Pancreas (tissue), 10 donors: ENCODE results near the gene KRT86. TPM values are rescaled to one million over a fixed set of nuclear protein-coding genes. Genes with fewer than 3 reads are reported as not detected.

ENCODE experiments used
- ATAC-seq, 4 donors: fragments of 200-7000 bp; cut with Tn5 transposase; one replicate each; pipeline versions ENCODE4 v1.8.0 to v1.9.1; 2020; ENCODE audit warnings: mild to moderate bottlenecking in 4 of 4, moderate library complexity in 4 of 4
- DNase-seq, 6 donors: peaks; one replicate each; pipeline ENCODE4 v3.0.0-alpha.2; 2020
- FAIRE-seq: peaks from 2 replicates; lab custom pipeline; 2012; peaks lifted over from hg19 to GRCh38; lab: Jason Lieb, UNC
- H3K27ac ChIP-seq, 4 donors: fragments of 200-600 bp; sonication (generic); 1 replicate in 3 of 4; 2 replicates in 1 of 4; pipeline versions ENCODE4 v1.5.0 to v1.8.0; 2020
- H3K27me3 ChIP-seq, 4 donors: fragments of 200-600 bp; one replicate each; pipeline ENCODE4 v1.8.0; 2021
- H3K36me3 ChIP-seq, 3 donors: fragments of 200-600 bp; sonication (generic) in 1 of 3; one replicate each; pipeline versions ENCODE4 v1.5.0 to v1.8.0; 2020 to 2021
- H3K4me1 ChIP-seq, 3 donors: fragments of 200-600 bp; one replicate each; pipeline ENCODE4 v1.8.0; 2021
- H3K4me3 ChIP-seq, 4 donors: fragments of 200-600 bp; sonication (generic) in 2 of 4; one replicate each; pipeline versions ENCODE4 v1.5.0 to v1.8.0; 2020 to 2021
- H3K9me3 ChIP-seq, 4 donors: fragments of 200-600 bp; one replicate each; pipeline ENCODE4 v1.8.0; 2021
- WGBS, 2 donors: extraction: QIAGEN DNeasy Blood & Tissue Kit; methylation state at CpG; one replicate each; pipeline ENCODE4 v1.1.7; 2013; 5-methylcytosine and 5-hydroxymethylcytosine counted together
- intact Hi-C, 3 donors: fragments of 100-400 bp; cut with DNase I; formaldehyde crosslinking; loops; one replicate each; pipeline versions ENCODE4 v1.11.1 to v1.14.2; 2022
- polyA plus RNA-seq, 2 donors: library from polyadenylated mRNA; stranded (reverse); fragments of 200-250 nt; gene quantifications; one replicate each; pipeline ENCODE4 v1.2.3, GENCODE V29; 2013
- total RNA-seq, 6 donors: library from RNA; stranded (reverse); fragmentation: NEBNext Ultra II Directional in 4 of 6; extraction: Animal tissue kit (Norgen Biotek cat#: 25700) in 4 of 6; gene quantifications; one replicate each; pipeline versions ENCODE4 v1.2.1 to v1.2.4, GENCODE V29; 2021 to 2023
- TF ChIP-seq, protein P1 (sequence below), 4 donors: fragments of 200-600 bp; sonication (generic) in 3 of 4; IDR thresholded peaks; one replicate each; pipeline versions ENCODE4 v1.5.0 to v1.8.0; 2021; ENCODE audit warnings: antibody characterized with exemption in 4 of 4
- donor health status: healthy with polysubstance abuse.
- donor health status: DM: no; HTN: no; CAD: no; lungs with moderate emphysema.
- donor health status: DM: no; HTN: no; CAD: no.
- donor health status: control.
- donor health status: control.
- donor health status: Bipolar disorder and iron deficiency.
- donor health status: DM: yes; HTN: yes; CAD: no.
- donor health status: DM: no; HTN: no; CAD: no.
- donor health status: DM: no; HTN: no; CAD: no.
- donor health status: DM: yes; HTN: yes; CAD: no.

The KRT86 gene
- total and polyA plus RNA-seq, 8 donors: 0.60 to 3.3 (median 1.8) TPM

DNA sequence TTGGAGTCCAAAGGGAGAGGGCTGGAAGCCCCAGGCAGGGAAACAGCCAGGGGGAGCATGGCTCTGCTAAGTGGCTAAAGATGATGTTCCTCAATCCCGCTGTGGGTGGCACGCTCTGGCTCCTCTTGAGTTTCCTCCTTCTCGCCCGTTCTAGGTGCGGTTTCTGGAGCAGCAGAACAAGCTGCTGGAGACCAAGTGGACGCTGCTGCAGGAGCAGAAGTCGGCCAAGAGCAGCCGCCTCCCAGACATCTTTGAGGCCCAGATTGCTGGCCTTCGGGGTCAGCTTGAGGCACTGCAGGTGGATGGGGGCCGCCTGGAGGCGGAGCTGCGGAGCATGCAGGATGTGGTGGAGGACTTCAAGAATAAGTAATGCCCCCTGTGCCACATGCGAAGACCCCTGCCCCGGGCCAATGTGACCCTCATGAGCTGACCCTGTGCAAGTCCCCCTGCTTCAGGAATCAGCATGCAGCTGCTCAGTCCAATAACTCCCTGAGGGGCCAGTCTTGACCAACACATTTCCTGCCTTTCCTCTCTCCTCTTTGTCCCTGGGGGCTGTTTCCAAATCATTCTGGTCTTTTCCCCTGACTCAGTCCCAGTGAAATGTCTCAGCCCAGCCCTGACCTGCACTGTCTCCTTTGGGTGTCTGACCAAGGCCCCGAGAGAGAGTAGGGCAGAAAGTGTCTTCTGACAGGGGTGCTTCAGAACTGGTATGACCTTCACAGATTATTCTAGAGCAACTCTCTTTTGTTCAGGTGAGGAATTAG is 39.3 kb upstream of the KRT86 start:
- H3K9me3 ChIP-seq: no peaks in the 10 kb centered on the region
- 93 to 96% methylated on average over 15 of the region's 15 CpGs for WGBS, 2 donors
- DNase-seq (peak in 2 of 6 donors; percentile 37 to 56), FAIRE-seq (no peak), ATAC-seq (no peak)
- H3K36me3 ChIP-seq: no peaks in the 10 kb centered on the region
- H3K27me3 ChIP-seq: no peaks in the 10 kb centered on the region
- H3K4me1 ChIP-seq: peaks cover 16 to 40% (median 35%) of the 10 kb centered on the region in 3 donors
- peak overlapping the region in 1 of 4 donors; percentile 39 for H3K4me3 ChIP-seq
- intact Hi-C loops: no loop called here
- H3K27ac ChIP-seq: peak overlapping the region in 2 of 4 donors; percentile 69 to 78
- TF ChIP-seq, protein P1, sequence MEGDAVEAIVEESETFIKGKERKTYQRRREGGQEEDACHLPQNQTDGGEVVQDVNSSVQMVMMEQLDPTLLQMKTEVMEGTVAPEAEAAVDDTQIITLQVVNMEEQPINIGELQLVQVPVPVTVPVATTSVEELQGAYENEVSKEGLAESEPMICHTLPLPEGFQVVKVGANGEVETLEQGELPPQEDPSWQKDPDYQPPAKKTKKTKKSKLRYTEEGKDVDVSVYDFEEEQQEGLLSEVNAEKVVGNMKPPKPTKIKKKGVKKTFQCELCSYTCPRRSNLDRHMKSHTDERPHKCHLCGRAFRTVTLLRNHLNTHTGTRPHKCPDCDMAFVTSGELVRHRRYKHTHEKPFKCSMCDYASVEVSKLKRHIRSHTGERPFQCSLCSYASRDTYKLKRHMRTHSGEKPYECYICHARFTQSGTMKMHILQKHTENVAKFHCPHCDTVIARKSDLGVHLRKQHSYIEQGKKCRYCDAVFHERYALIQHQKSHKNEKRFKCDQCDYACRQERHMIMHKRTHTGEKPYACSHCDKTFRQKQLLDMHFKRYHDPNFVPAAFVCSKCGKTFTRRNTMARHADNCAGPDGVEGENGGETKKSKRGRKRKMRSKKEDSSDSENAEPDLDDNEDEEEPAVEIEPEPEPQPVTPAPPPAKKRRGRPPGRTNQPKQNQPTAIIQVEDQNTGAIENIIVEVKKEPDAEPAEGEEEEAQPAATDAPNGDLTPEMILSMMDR (IDR thresholded peaks at IDR 0.05): no peak

DNA sequence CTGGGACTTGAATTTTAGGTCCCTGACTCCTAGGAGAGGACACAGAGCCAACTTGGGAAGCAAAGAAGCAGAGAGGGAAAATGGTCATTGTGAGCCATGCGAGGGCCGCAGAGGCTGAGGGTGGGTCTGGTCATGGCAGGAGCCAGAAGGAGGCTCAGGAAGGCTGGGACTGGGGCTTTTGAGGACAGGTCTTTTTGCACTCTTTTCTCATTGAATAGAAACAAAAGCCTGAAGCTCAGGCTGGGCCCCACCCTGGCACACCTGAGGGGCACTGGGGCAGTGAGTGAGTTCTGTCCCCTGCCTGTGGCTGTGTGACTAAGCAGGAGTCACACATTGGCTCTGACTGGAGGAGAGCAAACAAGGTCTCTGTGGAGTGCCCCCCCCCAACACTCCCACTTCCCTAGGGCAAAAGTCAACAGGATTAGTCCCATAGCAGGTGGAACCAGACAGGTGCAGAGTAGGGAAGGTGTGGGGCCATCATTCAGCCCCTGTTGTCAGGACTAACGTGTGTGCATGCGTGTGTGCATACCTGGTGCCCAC is 38.6 kb upstream of the KRT86 start:
- peak in 5 of 6 donors; percentile 65 to 85 (median 80) for DNase-seq
- peak; percentile 74 to 87 (median 80) for ATAC-seq
- 56 to 61% methylated on average over 4 of the region's 4 CpGs for WGBS, 2 donors
- no peak overlapping the region for H3K4me3 ChIP-seq
- H3K9me3 ChIP-seq: no peaks in the 10 kb centered on the region
- H3K27ac ChIP-seq: peak overlapping the region in 2 of 4 donors; percentile 69 to 78
- H3K27me3 ChIP-seq: no peaks in the 10 kb centered on the region
- no peak for FAIRE-seq
- TF ChIP-seq, protein P1 (IDR thresholded peaks at IDR 0.05): no peak
- intact Hi-C loops: no loop called here
- H3K36me3 ChIP-seq: no peaks in the 10 kb centered on the region
- peaks cover 13 to 33% (median 30%) of the 10 kb centered on the region in 3 donors for H3K4me1 ChIP-seq

DNA sequence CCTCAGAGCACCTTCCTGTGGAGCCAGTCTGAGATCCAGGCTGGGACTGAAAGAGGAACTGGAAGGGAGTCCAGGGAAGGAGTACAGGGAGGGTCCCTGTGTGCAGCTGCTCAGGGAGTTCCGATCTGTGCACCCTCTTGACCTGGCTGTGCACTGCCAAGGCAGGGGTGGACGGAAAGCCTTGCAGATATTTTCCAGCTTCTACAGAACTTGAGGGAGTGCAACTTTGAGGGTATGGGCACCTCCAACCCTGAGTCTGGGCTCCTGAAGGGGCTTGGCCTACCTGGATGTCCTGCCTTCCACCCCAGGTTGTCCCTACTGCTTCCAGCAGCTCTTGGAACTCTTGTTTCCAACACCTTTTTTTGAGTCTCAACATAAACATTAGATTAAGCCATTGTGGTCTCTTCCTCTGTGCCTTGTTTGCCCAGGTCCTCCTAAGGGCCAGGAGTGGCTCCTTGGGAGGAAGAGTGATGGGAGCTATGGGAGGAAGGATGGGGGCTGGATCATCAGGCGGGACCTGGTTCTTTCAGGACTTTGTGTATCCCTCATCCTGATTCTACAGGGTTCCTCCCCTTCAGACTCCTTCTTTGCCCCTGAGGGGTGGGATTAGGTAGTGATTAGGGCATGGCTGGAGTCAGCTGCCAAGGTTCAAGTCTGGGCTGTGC is 37.9 kb upstream of the KRT86 start:
- Histone ChIP-seq H3K4me3 (no peak overlapping the region), H3K27me3 (no peaks in the 10 kb centered on the region), H3K4me1 (peaks cover 9 to 29% (median 24%) of the 10 kb centered on the region in 3 donors), H3K36me3 (no peaks in the 10 kb centered on the region), H3K27ac (peak overlapping the region in 2 of 4 donors; percentile 69 to 78), H3K9me3 (no peaks in the 10 kb centered on the region)
- ATAC-seq: peak in 2 of 4 donors; percentile 2 to 4
- TF ChIP-seq, protein P1 (IDR thresholded peaks at IDR 0.05): no peak
- intact Hi-C loops: no loop called here
- WGBS, 2 donors: 82 to 84% methylated on average over 3 of the region's 3 CpGs
- peak in 2 of 6 donors; percentile 28 to 44 for DNase-seq
- no peak for FAIRE-seq

DNA sequence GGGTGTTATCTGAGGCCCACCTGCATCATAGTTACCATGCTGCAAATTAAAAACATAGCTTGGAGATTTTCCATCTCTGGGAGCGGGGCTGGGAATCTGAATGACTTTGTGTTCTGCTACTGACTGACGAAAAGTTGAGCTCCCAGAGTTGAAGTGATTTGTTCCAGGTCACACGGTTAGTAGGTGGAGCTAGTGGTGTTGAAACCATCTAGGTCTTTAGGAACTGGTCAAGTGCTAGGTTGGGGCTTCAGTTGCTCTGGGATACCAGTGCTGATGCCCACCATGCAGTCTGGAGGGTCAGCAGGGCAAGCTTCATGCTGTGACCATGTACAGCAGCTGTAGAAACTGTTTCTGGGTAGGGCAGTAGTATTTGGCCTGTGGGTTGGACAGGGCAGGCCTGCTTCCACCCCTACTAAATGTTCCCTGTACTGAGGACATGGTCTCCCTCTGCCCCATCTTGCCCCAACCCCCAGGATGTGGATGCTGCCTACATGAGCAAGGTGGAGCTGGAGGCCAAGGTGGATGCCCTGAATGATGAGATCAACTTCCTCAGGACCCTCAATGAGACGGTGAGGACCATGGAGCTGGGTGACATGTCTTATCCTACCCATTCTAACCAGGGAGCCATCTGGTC is 36.1 kb upstream of the KRT86 start:
- no peak overlapping the region for H3K27ac ChIP-seq
- H3K36me3 ChIP-seq: no peaks in the 10 kb centered on the region
- intact Hi-C loops: no loop called here
- DNase-seq (peak in 1 of 6 donors; percentile 16), ATAC-seq (no peak), FAIRE-seq (no peak)
- no peak overlapping the region for H3K4me3 ChIP-seq
- TF ChIP-seq, protein P1 (IDR thresholded peaks at IDR 0.05): no peak
- 86 to 90% methylated on average over 4 of the region's 4 CpGs for WGBS, 2 donors
- no peaks in the 10 kb centered on the region for H3K9me3 ChIP-seq
- no peaks in the 10 kb centered on the region for H3K27me3 ChIP-seq
- peaks cover 15 to 32% (median 20%) of the 10 kb centered on the region in 3 donors for H3K4me1 ChIP-seq
